GM18909 (cell line): ENCODE data around the gene THBS2.
"Not testable (repeated sequence)": the region's sequence is repeated elsewhere in the genome, so short reads cannot be mapped to it uniquely, and the experiment has no call there.

Experiments used
- ATAC-seq: cut with Tn5 transposase; IDR thresholded peaks from one replicate; pipeline ENCODE4 v1.9.1; 2021; ENCODE audit warnings: mild to moderate bottlenecking; ENCODE audit not compliant: unreplicated experiment, poor library complexity

Gene THBS2

GRCh38 chr6:169274781-169275180 is 21.1 kb upstream of the THBS2 start:
- ATAC-seq = no peak

DNA sequence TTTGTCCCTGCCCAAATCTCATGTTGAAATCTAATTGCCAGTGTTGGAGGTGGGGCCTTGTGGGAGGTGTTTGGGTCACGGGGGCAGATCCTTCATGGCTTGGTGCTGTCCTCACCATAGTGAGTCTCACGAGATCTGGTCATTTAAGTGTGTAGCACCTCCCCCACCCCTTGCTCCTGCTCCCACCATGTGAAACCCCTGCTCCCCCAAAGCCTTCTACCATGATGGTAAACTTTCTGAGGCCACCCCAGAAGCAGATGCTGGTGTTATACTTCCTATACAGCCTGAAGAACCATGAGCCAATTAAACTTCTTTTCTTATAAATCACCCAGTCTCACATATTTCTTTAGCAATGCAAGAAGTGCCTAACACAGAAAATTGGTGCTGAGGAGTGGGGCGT is 19.9 kb upstream of the THBS2 start:
- ATAC-seq = no peak

DNA sequence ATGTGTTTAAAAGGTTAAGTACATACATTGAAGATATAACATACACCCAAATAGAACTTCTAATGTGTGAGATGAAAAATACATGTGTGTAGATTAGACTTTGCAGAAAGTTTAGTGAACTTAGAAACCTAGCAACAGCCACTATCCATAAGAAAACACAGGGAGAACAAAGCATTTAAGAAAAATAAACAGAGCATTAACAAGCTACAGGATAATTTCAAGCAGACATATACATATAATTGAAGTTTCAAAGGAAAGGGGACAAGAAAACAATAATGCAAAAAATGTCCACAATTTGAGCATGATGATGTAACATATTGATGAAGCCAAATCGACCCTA is 18.2 kb upstream of the THBS2 start:
- no peak for ATAC-seq

GRCh38 chr6:169271158-169271876 is 17.7 kb upstream of the THBS2 start:
- no peak for ATAC-seq

DNA sequence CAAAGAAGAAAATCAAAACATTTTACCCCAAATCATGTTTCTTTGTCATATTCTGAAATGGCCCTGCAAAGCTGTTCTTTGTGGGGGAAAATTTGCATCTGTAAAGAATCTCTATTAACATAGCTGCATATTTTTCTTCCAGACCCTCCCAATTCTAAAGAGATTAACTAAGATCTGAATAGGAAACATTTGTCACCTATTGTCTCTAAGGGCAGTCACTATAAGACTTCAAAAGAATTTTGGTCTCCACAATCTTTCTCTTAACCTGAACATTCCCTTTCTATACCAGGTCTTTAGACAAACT is 16.4 kb upstream of the THBS2 start:
- not testable (repeated sequence) for ATAC-seq

DNA sequence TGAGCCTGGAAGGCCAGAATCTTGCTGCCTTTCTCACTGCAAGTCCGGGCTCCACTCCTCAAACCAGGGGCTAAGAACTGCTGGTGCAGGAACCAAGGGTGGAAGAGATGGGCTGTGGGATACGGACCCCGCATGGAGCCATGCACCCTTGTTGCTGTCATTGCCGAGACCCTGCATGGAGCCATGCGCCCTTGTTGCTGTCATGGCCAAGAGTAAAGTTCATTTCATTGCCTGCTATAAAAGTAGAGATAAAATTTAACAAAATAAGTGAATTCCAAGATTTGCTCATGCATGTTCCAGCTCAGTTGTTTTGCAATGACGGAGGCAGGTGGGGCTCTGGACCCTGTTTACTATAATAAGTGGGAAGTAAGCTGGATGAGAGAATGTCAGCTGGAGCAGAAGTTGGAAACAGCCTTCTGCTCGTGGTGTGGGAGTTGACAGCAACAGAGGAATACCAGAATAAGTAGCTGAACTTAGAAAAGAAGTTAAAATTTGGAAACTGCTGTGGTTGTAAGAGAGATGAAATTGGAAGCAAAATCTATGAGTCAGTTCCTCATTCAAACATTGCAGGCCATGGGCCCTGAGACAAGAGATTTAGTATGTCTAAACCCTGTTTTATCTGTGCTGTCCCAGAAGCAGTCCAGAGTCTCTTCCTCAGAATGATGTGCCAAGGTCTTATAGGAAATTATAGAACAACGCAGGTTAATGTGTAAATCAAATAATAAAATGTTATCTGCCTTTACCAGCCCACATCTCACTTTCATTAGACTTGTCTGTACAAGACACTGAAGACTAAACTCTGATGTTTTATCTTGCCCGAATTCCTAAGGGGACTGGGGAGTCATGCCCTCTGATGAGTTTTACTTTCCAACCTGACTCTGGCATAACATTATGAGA is 15.8 kb upstream of the THBS2 start:
- no peak for ATAC-seq

DNA sequence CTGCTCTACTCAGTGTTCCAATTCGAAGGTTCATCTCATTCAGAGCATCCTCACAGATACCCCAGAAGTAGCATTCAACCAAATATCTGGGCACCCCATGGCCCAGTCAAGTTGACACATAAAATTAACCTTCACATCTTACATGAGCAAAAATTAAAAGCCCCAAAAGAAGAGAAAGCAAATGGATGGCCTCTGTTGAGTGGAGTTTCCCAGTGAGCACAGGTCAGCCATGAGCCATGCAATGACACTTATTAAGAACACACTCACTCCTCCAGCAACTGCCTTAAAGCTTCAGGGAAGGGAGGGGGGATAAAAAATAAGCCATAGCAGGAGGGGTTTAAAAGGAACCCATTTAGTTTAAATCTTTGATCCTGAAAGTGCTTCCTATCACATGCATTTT is 14.6 kb upstream of the THBS2 start:
- no peak for ATAC-seq

- no peak for ATAC-seq
These were observed 13.3 kb upstream of the THBS2 start for GRCh38 chr6:169266746-169267591.

- no peak for ATAC-seq
These were observed 12.6 kb upstream of the THBS2 start for GRCh38 chr6:169266261-169266660.

DNA sequence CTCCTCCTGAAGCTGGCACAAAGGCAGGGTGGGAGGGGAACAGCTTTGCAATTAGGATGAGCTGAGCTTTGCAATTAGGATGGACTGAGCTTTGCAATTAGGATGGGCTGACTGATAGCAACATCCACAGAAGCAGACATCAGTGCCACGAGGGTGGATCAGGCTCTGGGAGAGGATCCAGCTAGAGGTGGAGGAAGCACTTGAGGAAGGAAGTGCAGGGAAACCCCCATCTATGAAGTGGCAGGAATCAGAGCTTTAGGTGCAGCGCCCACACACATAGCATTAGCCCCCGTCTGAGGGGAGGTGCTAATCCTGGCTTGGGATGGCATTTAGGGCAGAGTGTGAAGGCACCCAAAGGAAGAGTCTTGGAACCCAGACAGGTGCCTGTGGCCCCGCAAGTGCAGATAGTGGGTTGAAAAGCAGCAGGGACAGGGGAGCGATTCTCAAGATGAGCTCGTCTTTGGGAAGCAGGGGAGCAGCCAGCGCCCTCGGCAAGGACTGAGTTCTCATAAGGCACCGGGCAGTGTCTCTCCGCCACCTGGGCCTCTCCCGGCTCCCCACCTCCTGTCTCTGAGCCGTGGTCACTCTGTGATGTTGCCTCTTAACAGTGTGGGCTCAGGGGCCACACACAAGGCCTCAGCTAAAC is 12.0 kb upstream of the THBS2 start:
- no peak for ATAC-seq

- no peak for ATAC-seq
These were observed 10.4 kb upstream of the THBS2 start for GRCh38 chr6:169263836-169264608.

- no peak for ATAC-seq
These were observed 9.7 kb upstream of the THBS2 start for GRCh38 chr6:169263374-169263773.

DNA sequence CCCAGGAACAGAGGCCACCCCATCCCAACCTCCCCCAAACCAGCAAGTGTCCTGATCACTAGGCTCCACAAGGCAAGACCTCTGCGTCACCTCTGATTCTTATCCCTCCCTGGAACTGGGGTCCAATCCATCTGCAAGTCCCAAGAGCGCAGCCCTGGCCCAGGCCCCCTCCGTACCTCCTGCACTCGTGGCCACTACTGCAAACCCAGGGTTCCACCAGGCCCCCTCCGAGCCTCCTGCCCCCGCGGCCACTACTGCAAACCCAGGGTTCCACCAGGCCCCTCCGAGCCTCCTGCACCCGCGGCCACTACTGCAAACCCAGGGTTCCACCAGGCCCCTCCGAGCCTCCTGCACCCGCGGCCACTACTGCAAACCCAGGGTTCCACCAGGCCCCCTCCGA is 9.0 kb upstream of the THBS2 start:
- ATAC-seq = not testable (repeated sequence)

- ATAC-seq = no peak
These were observed 2.9 kb upstream of the THBS2 start for GRCh38 chr6:169256518-169256917.

- ATAC-seq = no peak
These were observed 2.4 kb upstream of the THBS2 start for GRCh38 chr6:169256061-169256460.

GRCh38 chr6:169255643-169256042 is 2.0 kb upstream of the THBS2 start:
- no peak for ATAC-seq

DNA sequence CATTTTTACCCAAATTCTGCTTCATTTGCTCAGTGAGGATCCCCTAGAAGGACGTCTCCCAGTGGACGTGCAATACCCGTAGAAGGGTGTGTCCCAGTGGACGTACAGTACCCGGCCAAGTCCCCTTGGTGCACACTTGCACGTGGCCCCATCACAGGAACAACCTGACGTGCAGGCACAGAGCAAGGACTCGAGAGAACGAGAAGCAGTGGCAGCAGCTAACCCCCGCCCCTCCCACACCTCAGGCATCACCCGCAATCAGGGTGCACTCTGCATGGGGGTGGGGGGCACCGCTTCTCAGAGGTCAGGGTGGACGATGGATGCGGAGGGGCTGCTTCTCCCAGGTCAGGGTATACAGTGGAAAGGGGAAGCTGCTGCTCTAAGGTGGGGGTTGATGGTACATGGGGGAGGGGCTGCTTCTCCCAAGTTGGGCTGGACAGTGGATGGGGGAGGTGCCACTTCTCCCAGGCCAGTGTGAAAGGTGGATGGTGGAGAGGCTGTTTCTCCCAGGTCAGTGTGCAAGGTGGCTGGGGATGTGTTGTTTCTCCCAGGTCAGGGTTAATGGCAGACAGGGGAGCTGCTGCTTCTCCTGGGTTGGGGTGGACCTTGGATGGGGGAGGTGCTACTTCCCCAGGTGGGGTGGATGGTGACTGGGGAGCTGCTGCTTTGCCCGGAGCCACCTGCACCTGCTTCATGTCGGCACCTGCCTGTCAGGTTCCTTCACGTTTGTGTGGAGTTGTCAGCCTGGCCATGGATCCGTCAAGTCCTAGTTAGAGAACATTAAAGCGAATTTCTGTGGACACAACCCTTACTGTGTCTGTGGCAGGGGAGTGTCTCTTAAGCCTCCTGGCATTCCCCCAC is 1.0 kb upstream of the THBS2 start:
- ATAC-seq = no peak

DNA sequence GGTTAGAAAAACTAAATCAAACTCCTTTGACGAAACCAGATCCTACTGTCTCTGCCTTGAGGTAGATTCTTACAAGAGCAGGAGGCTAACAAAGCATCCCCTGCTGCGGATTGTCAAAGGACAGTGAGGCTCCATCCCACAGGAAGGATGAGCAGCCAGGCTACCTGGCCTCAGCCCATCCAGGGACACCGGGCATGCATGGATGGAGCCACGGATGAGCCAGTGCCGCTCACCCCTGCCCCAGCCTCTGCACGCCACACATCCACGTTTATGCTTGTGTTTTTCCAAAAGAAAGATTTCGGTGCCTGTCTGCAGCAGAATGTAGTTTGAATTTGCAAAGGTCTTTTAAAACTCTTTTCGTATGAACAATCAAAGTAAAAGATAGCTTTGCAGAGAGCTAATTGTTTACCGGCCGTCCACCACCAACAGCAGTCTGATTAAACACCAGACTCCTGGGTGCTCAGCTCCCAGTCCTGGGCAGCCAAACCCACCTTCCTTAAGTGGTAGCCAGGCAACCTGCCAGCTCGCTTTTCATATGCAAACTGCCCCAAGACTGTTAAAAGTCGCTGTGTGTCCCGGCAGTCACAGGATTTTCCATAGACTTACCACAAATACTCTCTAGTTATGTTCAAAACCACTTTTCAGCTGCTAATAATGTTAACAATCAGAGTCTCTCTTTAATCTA is 999 bp downstream of the THBS2 start:
- no peak for ATAC-seq
